GM23338 (cell line): ENCODE results near the gene TOX2. TPM values are rescaled to one million over a fixed set of nuclear protein-coding genes. Genes with fewer than 3 reads are reported as not detected.

Experiments
- ATAC-seq: fragments of 200-7000 bp; cut with Tn5 transposase; 3 replicates; pipeline ENCODE4 v1.9.1; 2020
- DNase-seq: peaks from one replicate; pipeline ENCODE4 v3.0.0-alpha.2; 2015; ENCODE audit warnings: low spot score
- H2AFZ ChIP-seq: fragments of 200-600 bp; sonication (generic); 2 replicates; pipeline ENCODE4 v1.8.0; 2016; ENCODE audit warnings: antibody characterized with exemption, mild to moderate bottlenecking, moderate library complexity
- H3F3A ChIP-seq: fragments of 200-600 bp; sonication (generic); replicated peaks from 2 replicates; pipeline ENCODE4 v1.8.0; 2017; ENCODE audit warnings: antibody characterized with exemption, mixed run types, low read depth
- H3K27ac ChIP-seq: fragments of 200-600 bp; sonication (generic); 2 replicates; pipeline ENCODE4 v1.6.1; 2016; ENCODE audit warnings: low read depth
- H3K27me3 ChIP-seq: fragments of 200-600 bp; sonication (generic); 2 replicates; pipeline ENCODE4 v1.8.0; 2016; ENCODE audit warnings: mild to moderate bottlenecking, mixed run types, moderate library complexity; ENCODE audit not compliant: insufficient read depth
- H3K36me3 ChIP-seq: fragments of 200-600 bp; sonication (generic); 2 replicates; pipeline ENCODE4 v1.8.0; 2016; ENCODE audit warnings: mild to moderate bottlenecking; ENCODE audit not compliant: insufficient read depth
- H3K4me1 ChIP-seq: fragments of 200-600 bp; sonication (generic); 2 replicates; pipeline ENCODE4 v1.8.0; 2016; ENCODE audit warnings: mild to moderate bottlenecking, moderate library complexity; ENCODE audit not compliant: insufficient read depth
- H3K4me2 ChIP-seq: fragments of 200-600 bp; sonication (generic); 2 replicates; pipeline ENCODE4 v1.7.1; 2017; ENCODE audit warnings: mixed run types
- H3K4me3 ChIP-seq: fragments of 200-600 bp; sonication (generic); 2 replicates; pipeline ENCODE4 v1.6.1; 2016; ENCODE audit warnings: mixed run types
- H3K79me2 ChIP-seq: fragments of 200-600 bp; sonication (generic); replicated peaks from 2 replicates; pipeline ENCODE4 v1.8.0; 2017; ENCODE audit warnings: mild to moderate bottlenecking; ENCODE audit not compliant: insufficient read depth
- H3K9me2 ChIP-seq: fragments of 200-600 bp; sonication (generic); 2 replicates; pipeline ENCODE4 v1.8.0; 2017; ENCODE audit not compliant: insufficient read depth
- H4K20me1 ChIP-seq: fragments of 200-600 bp; sonication (generic); replicated peaks from 2 replicates; pipeline ENCODE4 v1.8.0; 2017; ENCODE audit warnings: mild to moderate bottlenecking; ENCODE audit not compliant: insufficient read depth
- H3K27ac Mint-ChIP-seq: 2 replicates; pipeline ENCODE4 v1.8.0; 2020; ENCODE audit warnings: inconsistent platforms, mild to moderate bottlenecking, moderate library complexity, mixed read lengths
- H3K27me3 Mint-ChIP-seq: 3 replicates; pipeline ENCODE4 v1.8.0; 2022; ENCODE audit warnings: low read depth, mild to moderate bottlenecking, moderate library complexity, mixed read lengths, inconsistent platforms; ENCODE audit not compliant: insufficient read depth, poor library complexity
- H3K36me3 Mint-ChIP-seq: 3 replicates; pipeline ENCODE4 v1.8.0; 2021; ENCODE audit warnings: low read depth, mild to moderate bottlenecking, inconsistent platforms, moderate library complexity, mixed read lengths
- H3K4me1 Mint-ChIP-seq: 3 replicates; pipeline ENCODE4 v1.8.0; 2020; ENCODE audit warnings: mild to moderate bottlenecking, inconsistent platforms, mixed read lengths
- H3K4me3 Mint-ChIP-seq: 3 replicates; pipeline ENCODE4 v1.8.0; 2021; ENCODE audit warnings: moderate library complexity, mild to moderate bottlenecking, inconsistent platforms, mixed read lengths
- H3K9me3 Mint-ChIP-seq: 3 replicates; pipeline ENCODE4 v1.8.0; 2020; ENCODE audit warnings: moderate library complexity, mild to moderate bottlenecking, inconsistent platforms, mixed read lengths
- CREB1 ChIP-seq: fragments of 250-450 bp; sonication (Bioruptor Pico); IDR thresholded peaks from 2 replicates; pipeline ENCODE4 v1.5.0; 2020; ENCODE audit warnings: low read depth, mild to moderate bottlenecking, moderate library complexity
- EZH2 ChIP-seq: fragments of 200-600 bp; sonication (generic); IDR thresholded peaks from one replicate; pipeline ENCODE4 v1.8.0; 2017; ENCODE audit warnings: antibody characterized with exemption, mild to moderate bottlenecking, low read depth; ENCODE audit not compliant: unreplicated experiment
- EZH2phosphoT487 ChIP-seq: fragments of 200-600 bp; sonication (generic); IDR thresholded peaks from one replicate; pipeline ENCODE4 v1.8.1; 2018; ENCODE audit warnings: antibody characterized with exemption; ENCODE audit not compliant: unreplicated experiment
- JUNB ChIP-seq: IDR thresholded peaks from one replicate; pipeline ENCODE4 v1.6.1; 2016; ENCODE audit warnings: antibody characterized with exemption; ENCODE audit not compliant: unreplicated experiment
- NANOG ChIP-seq: IDR thresholded peaks from 2 replicates; pipeline ENCODE4 v1.6.1; 2016; ENCODE audit warnings: antibody characterized with exemption, borderline replicate concordance
- POLR2AphosphoS5 ChIP-seq: IDR thresholded peaks from 2 replicates; pipeline ENCODE4 v1.6.1; 2016; ENCODE audit warnings: antibody characterized with exemption, low read depth
- STAT1 ChIP-seq: IDR thresholded peaks from one replicate; pipeline ENCODE4 v1.6.1; 2016; ENCODE audit warnings: antibody characterized with exemption; ENCODE audit not compliant: unreplicated experiment
- ZNF331 ChIP-seq: fragments of 250-450 bp; sonication (Bioruptor Pico); IDR thresholded peaks from 2 replicates; pipeline ENCODE4 v1.5.0; 2020; ENCODE audit warnings: low read depth, mild to moderate bottlenecking, moderate library complexity
- polyA plus RNA-seq: library from polyadenylated mRNA; unstranded; fragments of >200 nt; fragmentation: Nextera tagmentation; extraction: Ambion mirVana; gene quantifications from 2 replicates; pipeline ENCODE4 v1.2.1, GENCODE V29; 2016
- total RNA-seq: library from RNA; depleted of rRNA; stranded (reverse); fragments of >200 nt; shearing (Covaris generic); gene quantifications from 2 replicates; pipeline ENCODE4 v1.2.3, GENCODE V29; 2014
- TF ChIP-seq, protein P1 (sequence below): IDR thresholded peaks from 2 replicates; pipeline ENCODE4 v1.6.1; 2016; ENCODE audit warnings: antibody characterized with exemption
- TF ChIP-seq, protein P2 (sequence below): fragments of 250-450 bp; sonication (Bioruptor Pico); IDR thresholded peaks from 2 replicates; pipeline ENCODE4 v1.5.0; 2020; ENCODE audit warnings: mild to moderate bottlenecking, moderate library complexity
- TF ChIP-seq, protein P3 (sequence below): IDR thresholded peaks from one replicate; pipeline ENCODE4 v1.6.1; 2018; ENCODE audit warnings: antibody characterized with exemption; ENCODE audit not compliant: unreplicated experiment
- TF ChIP-seq, protein P4 (sequence below), 2 experiments: fragments of 200-600 bp in 1 of 2; sonication (generic) in 1 of 2; conservative IDR thresholded peaks; 2 replicates each; pipeline versions ENCODE4 v1.5.1 to v1.6.1; 2016 to 2017; ENCODE audit warnings: antibody characterized with exemption in 2 of 2, low read depth in 2 of 2, mild to moderate bottlenecking in 2 of 2, moderate library complexity in 1 of 2

The TOX2 gene
- total and polyA plus RNA-seq, 2 experiments from 2014 or later, result 1.4 to 1.5 TPM

DNA sequence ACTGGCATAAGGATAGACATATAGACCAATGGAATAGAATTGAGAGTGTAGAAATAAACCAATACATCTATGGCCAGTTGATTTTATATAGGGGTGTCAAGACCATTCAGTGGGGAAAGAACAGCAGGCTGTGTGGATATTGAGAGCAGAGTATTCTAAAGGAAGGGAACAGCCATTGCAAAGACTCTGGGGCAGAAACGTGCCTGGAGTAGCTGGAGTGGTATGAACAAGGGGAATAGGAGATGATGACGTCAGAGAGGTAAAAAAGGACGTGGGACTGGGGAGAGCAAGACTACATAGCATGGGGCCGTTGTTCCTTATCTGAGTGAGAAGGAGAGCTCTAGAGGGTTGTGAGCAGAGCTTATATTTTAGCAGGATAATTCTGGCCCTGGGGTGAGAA lies 85.2 kb downstream of the TOX2 start (continued):
- TF ChIP-seq, protein P1, sequence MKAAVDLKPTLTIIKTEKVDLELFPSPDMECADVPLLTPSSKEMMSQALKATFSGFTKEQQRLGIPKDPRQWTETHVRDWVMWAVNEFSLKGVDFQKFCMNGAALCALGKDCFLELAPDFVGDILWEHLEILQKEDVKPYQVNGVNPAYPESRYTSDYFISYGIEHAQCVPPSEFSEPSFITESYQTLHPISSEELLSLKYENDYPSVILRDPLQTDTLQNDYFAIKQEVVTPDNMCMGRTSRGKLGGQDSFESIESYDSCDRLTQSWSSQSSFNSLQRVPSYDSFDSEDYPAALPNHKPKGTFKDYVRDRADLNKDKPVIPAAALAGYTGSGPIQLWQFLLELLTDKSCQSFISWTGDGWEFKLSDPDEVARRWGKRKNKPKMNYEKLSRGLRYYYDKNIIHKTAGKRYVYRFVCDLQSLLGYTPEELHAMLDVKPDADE, result no peak
- TF ChIP-seq EZH2 (no peak), CREB1 (no peak), NANOG (no peak), JUNB (no peak), POLR2AphosphoS5 (no peak)
- TF ChIP-seq, protein P2, sequence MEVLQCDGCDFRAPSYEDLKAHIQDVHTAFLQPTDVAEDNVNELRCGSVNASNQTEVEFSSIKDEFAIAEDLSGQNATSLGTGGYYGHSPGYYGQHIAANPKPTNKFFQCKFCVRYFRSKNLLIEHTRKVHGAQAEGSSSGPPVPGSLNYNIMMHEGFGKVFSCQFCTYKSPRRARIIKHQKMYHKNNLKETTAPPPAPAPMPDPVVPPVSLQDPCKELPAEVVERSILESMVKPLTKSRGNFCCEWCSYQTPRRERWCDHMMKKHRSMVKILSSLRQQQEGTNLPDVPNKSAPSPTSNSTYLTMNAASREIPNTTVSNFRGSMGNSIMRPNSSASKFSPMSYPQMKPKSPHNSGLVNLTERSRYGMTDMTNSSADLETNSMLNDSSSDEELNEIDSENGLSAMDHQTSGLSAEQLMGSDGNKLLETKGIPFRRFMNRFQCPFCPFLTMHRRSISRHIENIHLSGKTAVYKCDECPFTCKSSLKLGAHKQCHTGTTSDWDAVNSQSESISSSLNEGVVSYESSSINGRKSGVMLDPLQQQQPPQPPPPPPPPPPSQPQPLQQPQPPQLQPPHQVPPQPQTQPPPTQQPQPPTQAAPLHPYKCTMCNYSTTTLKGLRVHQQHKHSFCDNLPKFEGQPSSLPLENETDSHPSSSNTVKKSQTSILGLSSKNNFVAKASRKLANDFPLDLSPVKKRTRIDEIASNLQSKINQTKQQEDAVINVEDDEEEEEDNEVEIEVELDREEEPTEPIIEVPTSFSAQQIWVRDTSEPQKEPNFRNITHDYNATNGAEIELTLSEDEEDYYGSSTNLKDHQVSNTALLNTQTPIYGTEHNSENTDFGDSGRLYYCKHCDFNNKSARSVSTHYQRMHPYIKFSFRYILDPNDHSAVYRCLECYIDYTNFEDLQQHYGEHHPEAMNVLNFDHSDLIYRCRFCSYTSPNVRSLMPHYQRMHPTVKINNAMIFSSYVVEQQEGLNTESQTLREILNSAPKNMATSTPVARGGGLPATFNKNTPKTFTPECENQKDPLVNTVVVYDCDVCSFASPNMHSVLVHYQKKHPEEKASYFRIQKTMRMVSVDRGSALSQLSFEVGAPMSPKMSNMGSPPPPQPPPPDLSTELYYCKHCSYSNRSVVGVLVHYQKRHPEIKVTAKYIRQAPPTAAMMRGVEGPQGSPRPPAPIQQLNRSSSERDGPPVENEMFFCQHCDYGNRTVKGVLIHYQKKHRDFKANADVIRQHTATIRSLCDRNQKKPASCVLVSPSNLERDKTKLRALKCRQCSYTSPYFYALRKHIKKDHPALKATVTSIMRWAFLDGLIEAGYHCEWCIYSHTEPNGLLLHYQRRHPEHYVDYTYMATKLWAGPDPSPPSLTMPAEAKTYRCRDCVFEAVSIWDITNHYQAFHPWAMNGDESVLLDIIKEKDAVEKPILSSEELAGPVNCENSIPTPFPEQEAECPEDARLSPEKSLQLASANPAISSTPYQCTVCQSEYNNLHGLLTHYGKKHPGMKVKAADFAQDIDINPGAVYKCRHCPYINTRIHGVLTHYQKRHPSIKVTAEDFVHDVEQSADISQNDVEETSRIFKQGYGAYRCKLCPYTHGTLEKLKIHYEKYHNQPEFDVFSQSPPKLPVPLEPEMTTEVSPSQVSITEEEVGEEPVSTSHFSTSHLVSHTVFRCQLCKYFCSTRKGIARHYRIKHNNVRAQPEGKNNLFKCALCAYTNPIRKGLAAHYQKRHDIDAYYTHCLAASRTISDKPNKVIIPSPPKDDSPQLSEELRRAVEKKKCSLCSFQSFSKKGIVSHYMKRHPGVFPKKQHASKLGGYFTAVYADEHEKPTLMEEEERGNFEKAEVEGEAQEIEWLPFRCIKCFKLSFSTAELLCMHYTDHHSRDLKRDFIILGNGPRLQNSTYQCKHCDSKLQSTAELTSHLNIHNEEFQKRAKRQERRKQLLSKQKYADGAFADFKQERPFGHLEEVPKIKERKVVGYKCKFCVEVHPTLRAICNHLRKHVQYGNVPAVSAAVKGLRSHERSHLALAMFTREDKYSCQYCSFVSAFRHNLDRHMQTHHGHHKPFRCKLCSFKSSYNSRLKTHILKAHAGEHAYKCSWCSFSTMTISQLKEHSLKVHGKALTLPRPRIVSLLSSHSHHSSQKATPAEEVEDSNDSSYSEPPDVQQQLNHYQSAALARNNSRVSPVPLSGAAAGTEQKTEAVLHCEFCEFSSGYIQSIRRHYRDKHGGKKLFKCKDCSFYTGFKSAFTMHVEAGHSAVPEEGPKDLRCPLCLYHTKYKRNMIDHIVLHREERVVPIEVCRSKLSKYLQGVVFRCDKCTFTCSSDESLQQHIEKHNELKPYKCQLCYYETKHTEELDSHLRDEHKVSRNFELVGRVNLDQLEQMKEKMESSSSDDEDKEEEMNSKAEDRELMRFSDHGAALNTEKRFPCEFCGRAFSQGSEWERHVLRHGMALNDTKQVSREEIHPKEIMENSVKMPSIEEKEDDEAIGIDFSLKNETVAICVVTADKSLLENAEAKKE (CRISPR knock-in tag), result no peak

DNA sequence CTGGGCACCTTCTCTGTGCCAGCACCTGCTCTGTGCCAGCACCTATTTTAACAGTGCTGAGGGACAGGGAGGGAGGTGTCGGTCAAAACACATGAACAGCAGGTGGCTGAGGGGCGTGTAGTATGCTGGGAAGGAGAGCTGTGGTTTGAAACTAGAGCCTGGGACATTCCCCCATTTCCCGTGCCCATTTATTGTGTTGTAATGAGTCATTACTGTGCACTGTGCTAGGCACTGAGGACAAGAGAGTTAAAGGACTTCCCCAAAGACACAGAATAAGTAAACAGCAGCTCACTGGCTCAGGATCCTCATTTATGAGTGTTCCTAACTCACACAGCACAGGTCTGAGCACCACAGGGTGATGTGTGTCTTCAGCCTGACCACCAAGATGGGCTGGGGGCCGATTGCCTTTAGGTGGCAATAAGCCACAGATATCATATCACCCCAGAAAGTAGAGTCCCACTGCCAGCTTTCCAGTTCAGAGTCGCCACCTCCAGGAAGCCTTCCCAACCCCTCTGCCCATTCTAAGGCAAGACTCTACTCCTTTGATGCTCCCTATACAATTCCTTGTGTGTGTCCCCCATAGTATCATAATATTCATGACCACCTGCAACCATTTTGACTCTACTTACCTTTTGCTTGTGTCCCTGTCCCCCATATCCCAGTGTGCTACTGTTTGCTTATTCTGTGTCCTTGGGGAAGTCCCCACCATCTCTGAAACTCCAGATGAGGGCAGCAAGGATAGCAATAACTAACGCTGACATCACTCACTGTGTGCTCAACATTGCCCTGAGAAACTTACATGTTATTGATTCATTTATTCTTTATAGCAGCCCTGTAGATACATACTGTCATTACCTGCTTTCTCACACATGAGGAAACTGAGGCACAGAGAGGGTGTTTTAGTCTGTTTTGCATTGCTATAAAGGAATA lies 87.3 kb downstream of the TOX2 start:
- Histone ChIP-seq H3K36me3 (no peaks in the 10 kb centered on the region), H3K79me2 (no peaks in the 10 kb centered on the region), H3K4me3 (no peak overlapping the region), H4K20me1 (no peaks in the 10 kb centered on the region), H2AFZ (no peak overlapping the region), H3K4me1 (no peaks in the 10 kb centered on the region), H3K27ac (no peak overlapping the region), H3F3A (no peaks in the 10 kb centered on the region), H3K9me2 (no peaks in the 10 kb centered on the region), H3K27me3 (no peaks in the 10 kb centered on the region), H3K4me2 (no peak overlapping the region)
- Mint-ChIP-seq H3K4me3 (no peak overlapping the region), H3K4me1 (no peaks in the 10 kb centered on the region), H3K27me3 (peaks cover 4% of the 10 kb centered on the region), H3K27ac (no peak overlapping the region), H3K9me3 (no peaks in the 10 kb centered on the region), H3K36me3 (no peaks in the 10 kb centered on the region)
- ATAC-seq, result no peak
- DNase-seq, result no peak
- TF ChIP-seq STAT1 (no peak), POLR2AphosphoS5 (no peak), EZH2phosphoT487 (no peak), ZNF331 (CRISPR knock-in tag) (no peak), EZH2 (no peak)
- TF ChIP-seq, protein P3, sequence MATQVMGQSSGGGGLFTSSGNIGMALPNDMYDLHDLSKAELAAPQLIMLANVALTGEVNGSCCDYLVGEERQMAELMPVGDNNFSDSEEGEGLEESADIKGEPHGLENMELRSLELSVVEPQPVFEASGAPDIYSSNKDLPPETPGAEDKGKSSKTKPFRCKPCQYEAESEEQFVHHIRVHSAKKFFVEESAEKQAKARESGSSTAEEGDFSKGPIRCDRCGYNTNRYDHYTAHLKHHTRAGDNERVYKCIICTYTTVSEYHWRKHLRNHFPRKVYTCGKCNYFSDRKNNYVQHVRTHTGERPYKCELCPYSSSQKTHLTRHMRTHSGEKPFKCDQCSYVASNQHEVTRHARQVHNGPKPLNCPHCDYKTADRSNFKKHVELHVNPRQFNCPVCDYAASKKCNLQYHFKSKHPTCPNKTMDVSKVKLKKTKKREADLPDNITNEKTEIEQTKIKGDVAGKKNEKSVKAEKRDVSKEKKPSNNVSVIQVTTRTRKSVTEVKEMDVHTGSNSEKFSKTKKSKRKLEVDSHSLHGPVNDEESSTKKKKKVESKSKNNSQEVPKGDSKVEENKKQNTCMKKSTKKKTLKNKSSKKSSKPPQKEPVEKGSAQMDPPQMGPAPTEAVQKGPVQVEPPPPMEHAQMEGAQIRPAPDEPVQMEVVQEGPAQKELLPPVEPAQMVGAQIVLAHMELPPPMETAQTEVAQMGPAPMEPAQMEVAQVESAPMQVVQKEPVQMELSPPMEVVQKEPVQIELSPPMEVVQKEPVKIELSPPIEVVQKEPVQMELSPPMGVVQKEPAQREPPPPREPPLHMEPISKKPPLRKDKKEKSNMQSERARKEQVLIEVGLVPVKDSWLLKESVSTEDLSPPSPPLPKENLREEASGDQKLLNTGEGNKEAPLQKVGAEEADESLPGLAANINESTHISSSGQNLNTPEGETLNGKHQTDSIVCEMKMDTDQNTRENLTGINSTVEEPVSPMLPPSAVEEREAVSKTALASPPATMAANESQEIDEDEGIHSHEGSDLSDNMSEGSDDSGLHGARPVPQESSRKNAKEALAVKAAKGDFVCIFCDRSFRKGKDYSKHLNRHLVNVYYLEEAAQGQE, result no peak
- TF ChIP-seq, protein P4, sequence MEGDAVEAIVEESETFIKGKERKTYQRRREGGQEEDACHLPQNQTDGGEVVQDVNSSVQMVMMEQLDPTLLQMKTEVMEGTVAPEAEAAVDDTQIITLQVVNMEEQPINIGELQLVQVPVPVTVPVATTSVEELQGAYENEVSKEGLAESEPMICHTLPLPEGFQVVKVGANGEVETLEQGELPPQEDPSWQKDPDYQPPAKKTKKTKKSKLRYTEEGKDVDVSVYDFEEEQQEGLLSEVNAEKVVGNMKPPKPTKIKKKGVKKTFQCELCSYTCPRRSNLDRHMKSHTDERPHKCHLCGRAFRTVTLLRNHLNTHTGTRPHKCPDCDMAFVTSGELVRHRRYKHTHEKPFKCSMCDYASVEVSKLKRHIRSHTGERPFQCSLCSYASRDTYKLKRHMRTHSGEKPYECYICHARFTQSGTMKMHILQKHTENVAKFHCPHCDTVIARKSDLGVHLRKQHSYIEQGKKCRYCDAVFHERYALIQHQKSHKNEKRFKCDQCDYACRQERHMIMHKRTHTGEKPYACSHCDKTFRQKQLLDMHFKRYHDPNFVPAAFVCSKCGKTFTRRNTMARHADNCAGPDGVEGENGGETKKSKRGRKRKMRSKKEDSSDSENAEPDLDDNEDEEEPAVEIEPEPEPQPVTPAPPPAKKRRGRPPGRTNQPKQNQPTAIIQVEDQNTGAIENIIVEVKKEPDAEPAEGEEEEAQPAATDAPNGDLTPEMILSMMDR (conservative IDR thresholded peaks at IDR 0.05; ENCODE audit: low read depth in 2 of 2), result no peak
